Breast epithelium (tissue), 3 donors: ENCODE measurements around the gene PCBP4.

Experiments
- CTCF ChIP-seq, 3 donors: fragments of 450-650 bp; IDR thresholded peaks; one replicate each; pipeline ENCODE4 v1.5.1; 2016 to 2017; ENCODE audit warnings: antibody characterized with exemption in 3 of 3, mild to moderate bottlenecking in 3 of 3, moderate library complexity in 3 of 3
- POLR2A ChIP-seq: fragments of 450-650 bp; IDR thresholded peaks from one replicate; pipeline ENCODE4 v1.6.1; 2016; ENCODE audit warnings: antibody characterized with exemption, mild to moderate bottlenecking, moderate library complexity

DNA sequence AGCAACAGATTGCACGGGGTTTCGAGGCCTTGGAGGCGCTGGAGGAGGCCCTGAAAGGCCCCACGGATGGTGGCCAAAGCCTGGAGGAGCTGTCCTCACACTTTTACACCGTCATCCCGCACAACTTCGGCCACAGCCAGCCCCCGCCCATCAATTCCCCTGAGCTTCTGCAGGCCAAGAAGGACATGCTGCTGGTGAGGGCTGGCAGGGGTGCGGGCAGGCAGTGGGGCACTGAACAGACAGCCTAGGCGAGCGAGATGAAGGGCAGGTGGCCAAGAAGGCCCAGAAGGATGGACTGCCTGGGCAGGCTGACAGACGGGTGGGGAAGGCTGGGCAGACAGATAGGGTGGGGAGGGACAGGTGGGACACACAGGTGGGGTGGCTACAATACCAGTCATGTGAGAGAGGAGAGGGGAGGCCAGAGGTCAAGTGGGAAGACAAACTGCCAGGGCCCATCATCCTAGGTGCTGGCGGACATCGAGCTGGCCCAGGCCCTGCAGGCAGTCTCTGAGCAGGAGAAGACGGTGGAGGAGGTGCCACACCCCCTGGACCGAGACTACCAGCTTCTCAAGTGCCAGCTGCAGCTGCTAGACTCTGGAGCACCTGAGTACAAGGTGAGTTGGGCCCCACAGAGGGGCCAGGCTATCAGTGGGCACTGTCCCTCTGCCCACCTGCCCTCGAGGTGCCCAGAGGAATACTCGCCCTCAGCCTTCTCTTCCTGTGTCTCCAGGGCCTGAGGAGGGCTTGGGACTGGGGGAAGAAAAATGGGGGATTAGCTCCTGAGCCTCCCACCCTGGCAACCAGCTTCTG lies 22.0 kb downstream of the PCBP4 start:
- TF ChIP-seq POLR2A (no peak), CTCF (IDR thresholded peaks at IDR 0.05) (no peak)
